Fibroblast of skin of scalp (primary cell): Measurements from ENCODE around the gene KIF2C.
"Not testable (repeated sequence)": the region's sequence is repeated elsewhere in the genome, so short reads cannot be mapped to it uniquely, and the experiment has no call there.

Source experiments
- DNase-seq: peaks from one replicate; pipeline ENCODE4 v3.0.0-alpha.2; 2013

Gene KIF2C

GRCh38 chr1:44775930-44776729, 36.5 kb downstream of the KIF2C start:
- no peak for DNase-seq

GRCh38 chr1:44776730-44777068, 37.1 kb downstream of the KIF2C start:
- DNase-seq, result no peak

- DNase-seq, result no peak
Measured at GRCh38 chr1:44777547-44777946, 37.9 kb downstream of the KIF2C start.

GRCh38 chr1:44777969-44778635, 38.5 kb downstream of the KIF2C start:
- DNase-seq, result no peak

- no peak for DNase-seq
Measured at GRCh38 chr1:44778705-44779576, 39.3 kb downstream of the KIF2C start.

- DNase-seq, result no peak
Measured at GRCh38 chr1:44780583-44781121, 41.0 kb downstream of the KIF2C start.

GRCh38 chr1:44783697-44784093, 44.1 kb downstream of the KIF2C start:
- no peak for DNase-seq

- no peak for DNase-seq
Measured at GRCh38 chr1:44784094-44785028, 44.7 kb downstream of the KIF2C start.

- no peak for DNase-seq
Measured at GRCh38 chr1:44785029-44785380, 45.4 kb downstream of the KIF2C start.

GRCh38 chr1:44785501-44786137, 46.0 kb downstream of the KIF2C start:
- no peak for DNase-seq

GRCh38 chr1:44786138-44786840, 46.7 kb downstream of the KIF2C start:
- DNase-seq, result peak; percentile 52

- no peak for DNase-seq
Measured at GRCh38 chr1:44786841-44787426, 47.3 kb downstream of the KIF2C start.

- DNase-seq, result no peak
Measured at GRCh38 chr1:44787506-44787905, 47.9 kb downstream of the KIF2C start.

GRCh38 chr1:44788120-44788860, 48.7 kb downstream of the KIF2C start, which contains the start of gene BEST4:
TSS of gene BEST4 (minus strand) at chr1:44788170. CDS start at chr1:44787705, 465 bp downstream.
- no peak for DNase-seq

- DNase-seq, result no peak
Measured at GRCh38 chr1:44790968-44791801, 51.5 kb downstream of the KIF2C start.

- no peak for DNase-seq
Measured at GRCh38 chr1:44792736-44793502, 53.3 kb downstream of the KIF2C start.

GRCh38 chr1:44797886-44798285, 58.2 kb downstream of the KIF2C start:
- not testable (repeated sequence) for DNase-seq
